ENCODE data around the gene TNFSF12.

The TNFSF12 gene

DNA sequence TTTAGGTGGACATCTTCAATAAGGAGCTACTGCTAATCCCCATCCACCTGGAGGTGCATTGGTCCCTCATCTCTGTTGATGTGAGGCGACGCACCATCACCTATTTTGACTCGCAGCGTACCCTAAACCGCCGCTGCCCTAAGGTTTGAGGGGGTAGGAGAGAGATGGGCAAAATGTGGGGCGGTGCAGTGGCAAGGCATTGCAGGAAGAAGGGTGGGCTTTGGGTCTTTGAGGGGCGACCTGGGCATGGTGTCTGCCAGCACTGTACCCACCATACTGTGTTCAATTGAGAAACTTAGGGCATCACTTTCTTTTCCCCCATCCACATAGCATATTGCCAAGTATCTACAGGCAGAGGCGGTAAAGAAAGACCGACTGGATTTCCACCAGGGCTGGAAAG, 21.5 kb downstream of the TNFSF12 start:
- DNase-seq (ENCODE audit: low read depth, low spot score) = no peak

DNA sequence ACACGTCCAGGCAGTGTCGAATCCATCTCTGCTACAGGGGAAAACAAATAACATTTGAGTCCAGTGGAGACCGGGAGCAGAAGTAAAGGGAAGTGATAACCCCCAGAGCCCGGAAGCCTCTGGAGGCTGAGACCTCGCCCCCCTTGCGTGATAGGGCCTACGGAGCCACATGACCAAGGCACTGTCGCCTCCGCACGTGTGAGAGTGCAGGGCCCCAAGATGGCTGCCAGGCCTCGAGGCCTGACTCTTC, 23.4 kb downstream of the TNFSF12 start:
- DNase-seq (ENCODE audit: low read depth, low spot score) = no peak

DNA sequence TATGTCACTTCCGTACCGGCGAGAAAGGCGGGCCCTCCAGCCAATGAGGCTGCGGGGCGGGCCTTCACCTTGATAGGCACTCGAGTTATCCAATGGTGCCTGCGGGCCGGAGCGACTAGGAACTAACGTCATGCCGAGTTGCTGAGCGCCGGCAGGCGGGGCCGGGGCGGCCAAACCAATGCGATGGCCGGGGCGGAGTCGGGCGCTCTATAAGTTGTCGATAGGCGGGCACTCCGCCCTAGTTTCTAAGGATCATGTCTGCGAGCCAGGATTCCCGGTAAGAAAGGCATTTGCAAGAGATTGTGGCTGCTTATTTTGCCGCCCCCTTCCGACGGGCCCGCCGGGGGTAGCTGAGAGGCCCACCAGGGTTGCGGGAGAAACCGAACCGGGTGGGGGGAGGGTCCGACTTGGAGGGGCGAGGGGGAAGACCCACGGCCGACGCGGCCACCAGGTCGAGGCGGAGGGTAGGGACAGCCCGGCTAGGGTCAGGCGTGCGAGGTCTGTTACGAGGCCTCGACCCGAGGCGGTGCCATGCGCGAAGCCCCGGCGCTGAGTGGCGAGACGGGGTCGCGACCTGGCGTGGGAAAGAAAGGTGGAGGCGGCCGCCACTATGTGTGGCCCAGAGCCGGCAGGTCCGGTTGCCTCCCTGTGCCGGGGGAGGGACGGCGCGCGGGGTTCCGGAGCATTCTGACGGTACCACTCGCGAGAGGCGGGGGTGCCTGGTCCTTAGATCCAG, 23.9 kb downstream of the TNFSF12 start:
- peak; percentile 98 for DNase-seq (ENCODE audit: low read depth, low spot score)

DNA sequence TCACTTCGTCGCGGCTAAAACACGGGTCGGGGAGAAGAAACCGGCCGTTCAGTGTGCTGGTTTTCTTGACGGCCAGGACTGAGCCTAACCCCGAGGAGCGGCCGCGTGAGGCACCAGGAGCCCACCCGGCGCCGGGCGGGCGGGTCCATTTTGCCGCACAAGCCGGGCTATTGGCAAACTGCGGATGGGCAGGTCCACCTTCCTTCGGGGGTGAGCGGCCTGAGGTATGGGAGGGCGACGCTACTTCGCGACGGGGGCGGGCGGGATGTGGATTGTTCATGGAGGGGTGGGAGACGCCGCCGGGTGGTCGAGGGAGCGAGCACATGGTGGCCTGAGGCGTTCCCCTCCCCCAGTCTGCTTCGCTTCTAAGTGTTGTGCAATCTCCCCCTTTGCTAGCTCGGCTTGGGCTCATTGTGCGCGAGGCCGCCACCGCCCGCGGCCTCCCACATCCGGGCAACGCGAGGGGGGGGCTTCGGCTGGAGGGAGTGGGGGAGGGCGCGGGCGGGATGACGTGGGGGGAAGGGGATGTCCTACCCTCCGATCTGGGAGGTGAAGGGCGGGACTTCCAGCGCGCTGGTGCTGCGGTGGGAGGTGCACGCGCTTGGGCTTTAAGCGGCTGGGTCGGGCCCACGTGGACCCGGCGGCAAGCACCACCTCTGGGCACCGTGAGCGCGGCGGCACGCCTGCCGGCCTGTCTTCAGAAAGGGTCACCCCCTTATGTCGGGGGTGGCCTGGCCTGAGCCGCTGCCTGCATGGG, 24.6 kb downstream of the TNFSF12 start:
- peak; percentile 86 for DNase-seq (ENCODE audit: low read depth, low spot score)

DNA sequence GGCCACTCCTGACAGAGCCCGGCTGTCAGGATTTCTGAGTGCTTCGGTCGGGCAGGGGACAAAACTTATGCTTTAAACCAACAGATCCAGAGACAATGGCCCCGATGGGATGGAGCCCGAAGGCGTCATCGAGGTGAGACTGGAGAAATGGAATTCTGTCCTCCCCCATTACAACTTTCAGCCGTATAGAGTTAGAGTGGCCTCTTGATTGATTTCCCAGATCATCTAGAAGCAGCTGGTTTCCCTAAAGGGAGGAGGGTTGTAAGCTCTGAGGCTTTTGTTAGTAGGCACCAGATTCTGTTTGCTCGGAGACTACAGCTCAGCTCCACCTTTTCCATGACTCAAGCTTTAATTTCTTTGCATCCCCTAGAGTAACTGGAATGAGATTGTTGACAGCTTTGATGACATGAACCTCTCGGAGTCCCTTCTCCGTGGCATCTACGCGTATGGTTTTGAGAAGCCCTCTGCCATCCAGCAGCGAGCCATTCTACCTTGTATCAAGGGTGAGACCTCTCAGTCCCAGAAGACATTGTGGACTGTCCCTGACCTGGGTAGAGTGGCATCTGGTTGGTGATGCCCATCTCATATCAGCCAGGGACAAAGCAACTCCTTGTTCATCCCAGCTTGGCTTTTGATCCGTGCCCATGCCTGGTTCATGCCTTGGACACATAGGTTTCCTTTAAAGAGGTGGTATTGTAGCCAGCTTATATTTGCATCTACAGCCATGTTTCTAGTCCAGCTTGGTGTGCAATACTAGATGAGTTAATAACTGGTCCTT, 25.5 kb downstream of the TNFSF12 start:
- DNase-seq (ENCODE audit: low read depth, low spot score) = no peak

DNA sequence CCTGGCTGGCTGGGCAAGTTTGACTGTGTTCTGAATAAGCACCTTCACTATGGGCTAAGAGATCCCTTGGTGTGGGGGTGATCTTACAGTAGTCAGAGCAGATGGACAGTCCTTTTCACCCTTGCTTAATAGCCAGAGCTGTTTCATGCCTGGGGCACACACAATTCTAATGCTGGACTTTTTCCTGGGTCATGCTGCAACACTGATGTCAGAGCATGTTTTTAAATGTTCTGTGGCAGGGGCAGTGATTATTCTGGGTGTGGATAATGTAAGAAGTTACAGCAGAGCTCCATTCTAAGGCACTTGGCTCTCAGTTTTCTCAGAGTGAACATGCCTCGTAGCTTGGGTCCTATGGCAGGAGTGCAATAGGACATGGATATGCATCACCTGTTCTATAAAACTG, 26.6 kb downstream of the TNFSF12 start:
- DNase-seq (ENCODE audit: low read depth, low spot score) = no peak

DNA sequence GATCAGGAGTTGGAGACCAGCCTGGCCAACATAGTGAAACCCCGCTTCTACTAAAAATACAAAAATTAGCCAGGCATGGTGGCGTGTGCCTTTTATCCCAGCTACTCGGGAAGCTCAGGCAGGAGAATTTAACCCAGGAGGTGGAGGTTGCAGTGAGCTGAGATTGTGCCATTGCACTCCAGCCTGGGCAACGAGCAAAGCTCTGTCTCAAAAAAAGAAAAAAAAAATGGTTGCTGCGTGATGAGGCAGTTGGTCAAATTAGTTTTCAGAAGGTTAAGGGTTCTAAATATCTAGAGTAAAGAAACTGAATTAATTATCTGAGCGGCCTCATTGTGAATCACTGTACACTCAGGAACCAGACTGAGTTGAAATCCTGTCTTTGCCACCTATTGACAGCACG, 27.1 kb downstream of the TNFSF12 start:
- DNase-seq (ENCODE audit: low read depth, low spot score) = no peak

DNA sequence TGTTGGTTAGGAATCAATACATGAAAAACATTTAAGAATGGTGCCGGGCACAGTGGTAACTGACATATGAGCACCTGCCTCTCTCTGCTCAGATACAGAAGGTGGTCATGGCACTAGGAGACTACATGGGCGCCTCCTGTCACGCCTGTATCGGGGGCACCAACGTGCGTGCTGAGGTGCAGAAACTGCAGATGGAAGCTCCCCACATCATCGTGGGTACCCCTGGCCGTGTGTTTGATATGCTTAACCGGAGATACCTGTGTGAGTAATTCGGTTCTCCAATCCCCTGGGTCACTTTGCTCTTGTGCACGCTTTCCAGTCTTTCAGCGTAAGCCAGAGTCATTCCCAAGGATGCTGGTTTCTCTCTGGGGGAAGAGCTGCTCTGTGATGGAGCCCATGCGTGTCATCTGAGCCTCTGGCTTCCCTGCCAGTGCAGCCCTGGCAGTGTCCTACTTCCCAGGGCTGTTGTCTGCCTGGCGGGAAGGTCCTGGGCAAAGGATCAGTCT, 27.6 kb downstream of the TNFSF12 start:
- DNase-seq (ENCODE audit: low read depth, low spot score) = no peak

DNA sequence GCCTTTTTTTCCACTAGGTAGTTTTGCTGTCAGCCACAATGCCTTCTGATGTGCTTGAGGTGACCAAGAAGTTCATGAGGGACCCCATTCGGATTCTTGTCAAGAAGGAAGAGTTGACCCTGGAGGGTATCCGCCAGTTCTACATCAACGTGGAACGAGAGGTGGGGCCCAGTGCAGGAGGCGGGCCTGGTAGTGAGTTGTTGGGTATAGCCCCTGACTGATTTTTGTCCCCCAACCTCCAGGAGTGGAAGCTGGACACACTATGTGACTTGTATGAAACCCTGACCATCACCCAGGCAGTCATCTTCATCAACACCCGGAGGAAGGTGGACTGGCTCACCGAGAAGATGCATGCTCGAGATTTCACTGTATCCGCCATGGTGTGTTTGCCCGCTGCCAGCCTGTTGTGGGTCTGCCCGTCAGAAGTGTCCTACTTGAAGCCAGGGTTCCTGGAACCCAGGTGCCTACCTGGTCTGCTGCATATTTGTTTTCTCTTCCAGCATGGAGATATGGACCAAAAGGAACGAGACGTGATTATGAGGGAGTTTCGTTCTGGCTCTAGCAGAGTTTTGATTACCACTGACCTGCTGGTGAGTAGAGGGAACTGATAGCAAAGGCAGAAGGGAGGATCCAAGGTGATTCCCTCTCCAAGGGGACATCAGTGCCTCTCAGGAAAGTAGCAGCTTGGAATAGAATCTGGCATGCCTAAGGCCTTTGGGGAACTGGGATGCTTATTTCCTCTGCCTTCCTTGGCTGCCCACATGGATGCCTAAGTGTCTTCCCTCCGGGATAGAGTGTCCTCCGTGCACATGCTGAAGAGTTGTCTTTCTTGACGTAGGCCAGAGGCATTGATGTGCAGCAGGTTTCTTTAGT, 28.7 kb downstream of the TNFSF12 start:
- DNase-seq (ENCODE audit: low read depth, low spot score) = no peak

DNA sequence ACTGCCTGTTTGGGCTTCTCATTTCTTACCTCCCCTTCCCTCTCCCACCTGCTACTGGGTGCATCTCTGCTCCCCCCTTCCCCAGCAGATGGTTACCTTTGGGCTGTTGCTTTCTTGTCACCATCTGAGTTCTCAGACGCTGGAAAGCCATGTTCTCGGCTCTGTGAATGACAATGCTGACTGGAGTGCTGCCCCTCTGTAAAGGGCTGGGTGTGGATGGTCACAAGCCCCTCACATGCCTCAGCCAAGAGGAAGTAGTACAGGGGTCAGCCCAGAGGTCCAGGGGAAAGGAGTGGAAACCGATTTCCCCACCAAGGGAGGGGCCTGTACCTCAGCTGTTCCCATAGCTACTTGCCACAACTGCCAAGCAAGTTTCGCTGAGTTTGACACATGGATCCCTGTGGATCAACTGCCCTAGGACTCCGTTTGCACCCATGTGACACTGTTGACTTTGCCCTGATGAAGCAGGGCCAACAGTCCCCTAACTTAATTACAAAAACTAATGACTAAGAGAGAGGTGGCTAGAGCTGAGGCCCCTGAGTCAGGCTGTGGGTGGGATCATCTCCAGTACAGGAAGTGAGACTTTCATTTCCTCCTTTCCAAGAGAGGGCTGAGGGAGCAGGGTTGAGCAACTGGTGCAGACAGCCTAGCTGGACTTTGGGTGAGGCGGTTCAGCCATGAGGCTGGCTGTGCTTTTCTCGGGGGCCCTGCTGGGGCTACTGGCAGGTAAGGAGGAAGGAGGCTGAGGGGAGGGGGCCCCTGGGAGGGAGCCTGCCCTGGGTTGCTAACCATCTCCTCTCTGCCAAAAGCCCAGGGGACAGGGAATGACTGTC, 30.4 kb downstream of the TNFSF12 start, which contains the start of gene CD68:
Gene CD68 (plus strand): TSS at position 638 of the 833 bp plus-strand sequence. CDS start 40 bp downstream, at position 678.
- no peak for DNase-seq (ENCODE audit: low read depth, low spot score)

DNA sequence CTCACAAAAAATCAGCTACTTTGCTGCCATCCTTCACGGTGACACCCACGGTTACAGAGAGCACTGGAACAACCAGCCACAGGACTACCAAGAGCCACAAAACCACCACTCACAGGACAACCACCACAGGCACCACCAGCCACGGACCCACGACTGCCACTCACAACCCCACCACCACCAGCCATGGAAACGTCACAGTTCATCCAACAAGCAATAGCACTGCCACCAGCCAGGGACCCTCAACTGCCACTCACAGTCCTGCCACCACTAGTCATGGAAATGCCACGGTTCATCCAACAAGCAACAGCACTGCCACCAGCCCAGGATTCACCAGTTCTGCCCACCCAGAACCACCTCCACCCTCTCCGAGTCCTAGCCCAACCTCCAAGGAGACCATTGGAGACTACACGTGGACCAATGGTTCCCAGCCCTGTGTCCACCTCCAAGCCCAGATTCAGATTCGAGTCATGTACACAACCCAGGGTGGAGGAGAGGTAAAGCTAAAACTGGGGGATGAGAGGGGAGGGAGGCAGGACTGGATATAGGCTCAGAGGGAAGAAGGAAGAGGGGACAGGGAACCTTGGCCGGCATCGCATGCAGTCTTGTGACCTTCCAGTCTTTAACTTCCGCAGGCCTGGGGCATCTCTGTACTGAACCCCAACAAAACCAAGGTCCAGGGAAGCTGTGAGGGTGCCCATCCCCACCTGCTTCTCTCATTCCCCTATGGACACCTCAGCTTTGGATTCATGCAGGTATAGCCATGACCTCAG, 31.2 kb downstream of the TNFSF12 start:
- DNase-seq (ENCODE audit: low read depth, low spot score) = no peak

DNA sequence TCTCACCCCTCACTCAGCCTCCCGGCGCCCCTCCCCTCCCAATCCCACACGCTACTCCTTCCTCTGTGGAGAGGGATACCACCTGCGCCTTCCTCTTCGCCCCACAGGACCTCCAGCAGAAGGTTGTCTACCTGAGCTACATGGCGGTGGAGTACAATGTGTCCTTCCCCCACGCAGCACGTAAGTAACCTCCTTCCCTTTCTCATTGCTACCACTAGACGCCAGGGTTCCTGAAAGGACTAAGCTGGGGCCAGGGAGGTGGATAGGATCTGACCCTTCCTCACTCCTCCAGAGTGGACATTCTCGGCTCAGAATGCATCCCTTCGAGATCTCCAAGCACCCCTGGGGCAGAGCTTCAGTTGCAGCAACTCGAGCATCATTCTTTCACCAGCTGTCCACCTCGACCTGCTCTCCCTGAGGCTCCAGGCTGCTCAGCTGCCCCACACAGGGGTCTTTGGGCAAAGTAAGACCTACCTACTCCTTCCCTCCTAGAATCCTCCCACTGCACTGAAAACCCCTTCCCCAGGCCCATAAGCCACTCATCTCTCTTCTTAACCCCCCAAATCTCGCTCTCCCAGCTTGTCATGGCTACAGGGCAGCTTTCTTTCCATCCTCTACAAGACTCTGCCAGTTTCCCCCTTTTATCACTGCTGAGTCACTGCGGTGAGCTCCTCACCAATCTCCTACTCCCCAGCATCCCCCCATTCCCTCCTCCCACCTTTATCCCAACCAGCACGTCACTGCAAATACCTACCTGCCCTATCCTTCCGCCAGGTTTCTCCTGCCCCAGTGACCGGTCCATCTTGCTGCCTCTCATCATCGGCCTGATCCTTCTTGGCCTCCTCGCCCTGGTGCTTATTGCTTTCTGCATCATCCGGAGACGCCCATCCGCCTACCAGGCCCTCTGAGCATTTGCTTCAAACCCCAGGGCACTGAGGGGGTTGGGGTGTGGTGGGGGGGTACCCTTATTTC, 32.0 kb downstream of the TNFSF12 start:
- no peak for DNase-seq (ENCODE audit: low read depth, low spot score)

DNA sequence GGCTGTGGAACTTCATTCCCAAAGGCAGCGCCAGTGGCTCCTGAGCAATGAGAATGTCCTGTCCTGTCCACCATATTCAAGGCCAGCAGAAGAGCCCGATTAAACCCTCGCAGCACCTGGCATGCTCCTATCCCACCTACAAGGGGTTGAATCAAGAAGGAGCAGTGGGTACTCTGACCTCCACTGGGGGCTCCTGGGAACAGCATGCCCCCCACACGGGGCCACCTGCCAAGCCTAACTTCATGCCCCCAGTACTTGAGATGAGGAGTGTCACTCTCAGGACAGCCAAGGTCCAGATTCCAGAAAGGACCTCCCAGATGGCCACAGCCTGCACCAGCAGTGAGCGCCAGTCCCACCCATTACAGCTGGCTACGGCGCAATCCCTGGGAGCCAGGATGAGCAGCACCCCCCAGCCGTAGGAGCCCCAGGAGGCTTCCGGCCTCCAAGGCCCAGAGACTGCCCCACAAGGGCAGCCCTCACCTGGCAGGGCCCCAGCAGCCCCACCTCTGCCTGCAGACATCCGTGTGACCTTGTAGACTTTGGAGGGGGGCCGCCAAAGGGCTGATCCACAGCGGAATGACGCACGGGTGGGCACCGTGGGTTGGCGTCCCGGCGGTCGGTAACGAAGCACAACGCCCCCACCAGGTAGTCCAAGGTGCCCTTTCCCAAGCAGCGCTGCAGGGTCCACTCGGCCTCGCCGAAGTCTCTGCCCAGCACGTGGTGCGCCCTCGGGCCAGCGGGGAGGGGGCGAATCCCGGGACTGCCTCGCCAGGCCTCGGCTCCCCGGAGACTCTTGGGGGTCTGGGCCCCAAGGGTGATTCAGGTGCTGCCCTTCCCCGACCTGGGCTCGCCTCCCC, 33.8 kb downstream of the TNFSF12 start:
- no peak for DNase-seq (ENCODE audit: low read depth, low spot score)

DNA sequence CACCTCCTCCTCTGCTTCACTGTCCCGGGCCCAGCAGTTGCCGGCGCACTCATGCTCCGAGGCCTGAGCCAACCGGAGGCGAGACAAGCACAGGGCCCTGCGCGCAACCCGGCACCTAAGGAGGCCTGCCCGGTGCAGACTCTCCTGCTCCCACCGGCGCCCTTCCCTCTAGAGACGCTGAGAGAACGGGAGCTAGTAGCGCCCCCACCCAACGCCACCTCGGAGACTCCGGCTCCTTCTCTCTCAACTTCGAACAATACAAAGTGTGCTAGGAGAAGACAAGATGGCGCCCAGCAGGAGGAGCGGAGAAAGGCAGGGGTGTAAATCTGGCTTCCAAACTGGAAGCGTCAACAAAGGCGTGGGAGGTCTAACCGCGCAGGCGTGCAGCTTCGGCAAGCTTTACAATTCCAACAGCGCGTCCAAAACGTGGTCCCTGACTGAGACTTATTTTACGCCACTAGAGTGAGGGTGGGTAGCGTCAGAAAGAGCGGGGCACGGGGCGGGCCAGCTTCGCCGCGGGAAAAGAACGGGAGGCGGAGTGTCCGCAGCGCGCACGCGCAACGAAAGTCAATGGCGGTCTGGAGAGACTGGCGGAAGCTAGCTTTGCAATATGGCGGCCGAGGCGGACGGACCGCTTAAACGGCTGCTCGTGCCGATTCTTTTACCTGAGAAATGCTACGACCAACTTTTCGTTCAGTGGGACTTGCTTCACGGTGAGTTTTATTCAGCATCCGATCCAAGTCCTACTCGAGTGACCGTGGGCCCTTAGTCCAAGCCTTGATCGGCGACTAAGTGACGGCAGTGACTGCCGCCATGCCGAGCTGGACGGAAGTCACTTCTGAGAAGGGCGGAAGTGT, 34.6 kb downstream of the TNFSF12 start, which contains the start of gene MPDU1:
Gene MPDU1 (plus strand): TSS at position 600 of the 857 bp plus-strand sequence. CDS start 11 bp downstream, at position 611.
- peak; percentile 95 for DNase-seq (ENCODE audit: low read depth, low spot score)

DNA sequence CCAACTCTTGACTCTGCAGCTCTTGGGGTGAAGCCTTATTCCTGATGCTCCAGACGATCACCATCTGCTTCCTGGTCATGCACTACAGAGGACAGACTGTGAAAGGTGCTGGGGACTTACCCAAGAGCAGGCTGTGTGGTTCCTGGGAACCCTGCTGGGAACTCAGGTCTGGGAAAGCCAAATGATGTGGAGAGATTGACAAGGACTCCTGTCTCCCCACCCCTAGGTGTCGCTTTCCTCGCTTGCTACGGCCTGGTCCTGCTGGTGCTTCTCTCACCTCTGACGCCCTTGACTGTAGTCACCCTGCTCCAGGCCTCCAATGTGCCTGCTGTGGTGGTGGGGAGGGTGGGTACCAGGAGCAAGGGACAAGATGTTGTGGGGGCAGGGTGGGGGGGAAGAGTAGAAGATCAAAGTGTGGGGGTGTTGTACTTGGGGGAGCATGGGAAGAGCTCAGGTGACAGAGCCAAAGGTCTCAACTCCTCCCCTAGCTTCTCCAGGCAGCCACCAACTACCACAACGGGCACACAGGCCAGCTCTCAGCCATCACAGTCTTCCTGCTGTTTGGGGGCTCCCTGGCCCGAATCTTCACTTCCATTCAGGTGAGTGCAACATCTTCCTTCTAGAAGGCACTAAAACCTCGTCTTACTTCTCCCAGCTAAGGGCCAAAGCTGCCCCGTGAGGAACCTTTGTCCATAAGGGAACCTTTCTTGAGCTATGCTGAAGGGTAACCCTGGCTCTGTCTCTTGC, 38.0 kb downstream of the TNFSF12 start:
- DNase-seq (ENCODE audit: low read depth, low spot score) = no peak
